EH (cell line): ENCODE results near the gene GHR.
"Not testable (repeated sequence)": the region's sequence is repeated elsewhere in the genome, so short reads cannot be mapped to it uniquely, and the experiment has no call there.

Experiments
- DNase-seq: peaks from one replicate; pipeline ENCODE4 v3.0.0-alpha.2; 2015; ENCODE audit warnings: low read depth

The GHR gene

DNA sequence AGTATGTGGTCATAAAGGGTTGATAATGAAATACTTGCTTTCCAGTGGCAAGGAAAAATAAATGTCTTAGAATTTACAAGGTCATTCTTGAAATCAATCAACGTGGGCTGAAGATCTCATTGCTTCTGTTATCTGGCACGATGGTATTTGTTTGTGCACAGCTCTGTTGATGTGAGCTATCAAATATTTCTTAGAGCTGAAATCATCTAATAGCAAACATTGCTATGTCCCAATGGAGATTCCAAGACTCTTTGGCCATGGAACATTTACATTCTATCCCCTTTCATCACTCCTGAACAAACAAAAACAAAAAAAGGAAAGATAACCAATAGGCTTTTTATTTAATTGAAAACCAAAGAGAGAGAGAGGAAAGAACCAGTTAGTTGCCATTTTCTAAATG, 221.9 kb downstream of the GHR start:
- DNase-seq, result no peak

DNA sequence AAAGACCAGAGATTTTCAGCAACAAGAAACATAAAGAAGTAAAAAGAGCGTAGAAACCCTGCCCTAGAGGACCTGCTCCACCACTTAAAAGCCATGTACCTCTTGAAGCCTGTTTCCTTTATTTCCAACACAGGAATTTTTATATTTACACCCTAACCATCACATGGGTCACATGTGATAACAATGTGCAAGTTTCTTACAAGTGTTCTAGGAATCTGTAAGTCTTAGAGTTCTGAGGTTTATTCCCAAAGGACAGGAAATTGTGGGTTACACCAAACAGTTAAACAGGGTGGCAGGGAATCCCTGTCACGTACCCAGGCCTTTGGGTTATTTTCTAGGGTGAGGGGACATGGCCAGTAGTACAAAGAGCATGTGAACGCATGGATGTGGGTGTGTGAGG, 224.8 kb downstream of the GHR start:
- no peak for DNase-seq

DNA sequence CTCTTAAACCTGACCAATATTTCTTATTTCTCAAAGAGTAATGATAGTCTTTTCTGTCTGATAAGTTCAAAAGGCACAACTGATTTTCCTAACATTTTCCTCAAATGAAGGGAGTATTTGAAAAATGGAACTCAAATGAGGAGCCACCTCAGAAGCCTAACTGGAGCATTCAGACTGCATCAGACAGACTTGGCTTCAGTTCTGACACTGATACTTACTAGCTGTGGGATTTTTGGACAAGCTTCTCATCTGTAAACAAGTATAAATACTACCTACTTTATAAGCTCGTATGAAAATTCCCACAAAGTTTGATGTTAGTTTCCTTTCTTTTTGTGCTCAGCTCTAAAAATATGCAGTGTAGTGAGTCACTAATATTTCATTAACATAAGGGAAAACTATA, 225.7 kb downstream of the GHR start:
- DNase-seq, result no peak

DNA sequence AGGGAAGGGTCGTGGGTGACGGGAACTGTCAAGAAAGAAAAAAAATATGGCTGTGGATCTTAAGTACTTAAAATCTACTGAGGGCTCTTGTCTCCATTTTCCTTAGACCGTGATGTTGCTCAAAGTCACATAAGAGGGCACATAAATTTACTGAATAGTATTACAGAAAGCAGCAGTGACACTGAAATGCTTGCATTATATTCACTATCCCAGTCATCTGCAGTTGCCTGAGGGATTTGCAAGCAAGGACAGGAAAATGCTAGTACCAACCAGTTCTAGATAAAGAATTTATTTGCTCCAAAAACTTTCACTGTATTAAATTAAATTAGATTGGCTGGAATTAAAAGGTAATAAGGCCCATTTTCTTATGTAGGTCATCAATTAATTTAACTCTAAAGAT, 226.8 kb downstream of the GHR start:
- no peak for DNase-seq

DNA sequence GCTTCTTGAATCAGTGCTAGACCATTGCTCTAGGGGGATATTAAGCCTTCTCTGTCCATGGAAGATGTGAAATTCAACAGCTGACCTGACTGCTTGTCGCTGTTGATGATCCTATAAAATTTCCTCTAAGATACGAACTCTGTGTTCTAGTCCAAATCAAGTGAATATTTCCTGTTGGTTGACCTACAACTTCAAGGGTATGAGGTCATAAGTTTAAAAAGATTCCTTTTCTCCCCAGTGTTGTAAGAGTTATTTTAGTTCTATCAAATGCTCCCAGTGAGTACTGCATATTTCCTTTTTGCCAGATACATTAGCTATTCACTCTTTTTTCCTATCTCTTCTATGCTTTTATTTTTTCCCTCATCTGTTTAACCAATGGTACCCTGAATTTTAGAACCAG, 230.5 kb downstream of the GHR start:
- no peak for DNase-seq

DNA sequence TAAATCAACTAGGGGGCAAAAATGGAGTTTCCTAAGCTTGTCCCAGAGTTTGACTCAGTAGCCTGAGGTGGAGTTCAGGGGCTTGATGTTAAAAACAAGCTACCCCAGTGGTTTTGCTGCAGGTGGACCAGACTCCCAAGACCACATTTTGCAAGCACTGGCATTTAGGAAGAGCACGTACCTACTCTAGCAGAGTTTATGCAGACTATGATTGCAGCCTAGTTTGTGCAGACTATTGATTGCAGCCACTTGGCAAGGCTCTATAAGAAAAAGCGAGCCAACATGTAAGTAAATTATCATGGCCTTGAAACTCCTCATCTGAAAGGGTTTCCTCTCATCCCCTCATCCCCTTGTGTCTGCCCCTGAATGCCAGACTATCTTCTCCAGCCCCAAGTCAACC, 231.4 kb downstream of the GHR start:
- DNase-seq, result no peak

DNA sequence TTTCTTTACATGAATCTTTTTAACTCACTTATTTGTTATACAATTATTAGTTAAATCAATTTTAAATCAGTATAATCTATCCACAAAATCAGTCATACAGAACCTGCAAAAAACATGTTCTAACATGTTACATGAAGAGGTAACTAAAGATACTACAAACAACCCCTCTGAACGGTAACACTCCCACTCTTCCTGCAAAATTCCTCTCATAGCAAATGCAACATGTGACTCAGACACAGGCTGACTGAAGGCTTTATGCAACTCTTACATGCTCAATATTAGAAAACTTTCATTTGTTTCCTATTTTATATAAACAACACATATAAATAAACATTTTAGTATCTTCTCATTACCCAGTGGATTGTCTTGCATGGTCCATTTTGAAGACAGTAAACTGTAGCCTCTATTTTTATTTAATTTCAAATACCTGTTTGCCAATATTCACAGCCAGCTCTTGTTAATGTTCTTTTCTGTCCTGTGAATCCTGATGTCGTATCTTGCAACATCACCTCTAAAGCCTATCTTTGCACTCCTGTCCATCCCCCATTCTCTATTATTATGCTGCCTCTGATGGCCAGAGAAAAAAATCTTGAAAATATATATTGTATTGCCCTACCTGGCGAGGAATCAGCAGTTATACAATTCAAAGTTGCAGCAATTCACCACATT, 232.9 kb downstream of the GHR start:
- no peak for DNase-seq

DNA sequence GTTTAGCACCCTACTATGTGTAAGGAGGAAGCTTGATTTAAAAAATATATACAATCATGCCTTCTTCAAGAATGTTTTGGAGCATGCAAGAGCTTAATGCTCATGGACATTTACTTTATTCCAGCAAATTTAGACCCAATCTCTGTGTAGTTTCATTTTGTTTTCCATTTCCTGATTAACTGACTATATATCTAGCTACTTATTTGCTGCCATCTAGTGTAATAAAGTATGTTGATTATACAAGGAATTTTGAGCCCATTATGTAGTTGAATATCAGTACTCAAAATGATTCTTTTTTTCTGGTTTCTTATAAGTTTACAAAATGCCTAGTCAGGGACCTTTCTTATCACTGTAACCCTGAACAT, 233.4 kb downstream of the GHR start:
- no peak for DNase-seq

DNA sequence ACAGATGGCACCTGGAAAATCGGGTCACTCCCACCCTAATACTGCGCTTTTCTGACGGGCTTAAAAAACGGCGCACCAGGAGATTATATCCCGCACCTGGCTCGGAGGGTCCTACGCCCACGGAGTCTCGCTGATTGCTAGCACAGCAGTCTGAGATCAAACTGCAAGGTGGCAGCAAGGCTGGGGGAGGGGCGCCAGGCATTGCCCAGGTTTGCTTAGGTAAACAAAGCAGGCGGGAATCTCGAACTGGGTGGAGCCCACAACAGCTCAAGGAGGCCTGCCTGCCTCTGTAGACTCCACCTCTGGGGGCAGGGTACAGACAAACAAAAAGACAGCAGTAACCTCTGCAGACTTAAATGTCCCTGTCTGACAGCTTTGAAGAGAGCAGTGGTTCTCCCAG, 236.6 kb downstream of the GHR start:
- DNase-seq, result not testable (repeated sequence)

DNA sequence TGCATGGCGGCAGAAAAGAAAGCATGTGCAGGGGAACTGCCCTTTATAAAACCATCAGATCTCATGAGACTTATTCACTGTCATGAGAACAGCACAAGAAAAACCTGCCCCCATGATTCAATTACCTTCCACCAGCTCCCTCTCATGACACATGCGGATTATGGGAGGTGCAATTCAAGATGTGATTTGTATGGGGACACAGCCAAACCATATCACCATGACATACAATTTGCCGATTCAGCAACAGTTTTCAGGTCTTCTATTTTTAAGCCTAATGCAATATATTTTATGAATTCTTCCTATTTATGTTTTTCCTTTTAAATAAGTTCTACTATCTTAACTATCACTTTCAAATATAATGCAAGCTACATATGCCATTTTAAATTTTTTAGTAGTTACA, 242.6 kb downstream of the GHR start:
- DNase-seq, result no peak

DNA sequence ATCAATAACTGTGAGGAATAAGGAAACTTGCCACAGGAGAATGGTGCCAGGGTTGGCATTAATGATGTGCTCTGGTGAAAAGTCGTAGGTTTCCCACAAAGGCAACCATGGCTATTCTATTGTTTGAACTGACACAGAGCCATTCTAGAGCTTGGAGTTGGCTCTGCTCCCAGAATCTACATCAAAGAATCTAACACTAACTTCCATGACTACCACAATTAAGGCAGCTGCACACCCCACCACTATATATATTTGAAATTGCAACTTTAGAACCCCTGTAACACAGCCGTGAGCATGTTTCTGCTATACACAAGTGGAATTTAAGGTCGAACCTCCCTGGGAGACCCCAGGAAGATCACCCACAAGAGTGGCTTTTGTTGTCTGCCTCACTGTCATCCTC, 243.6 kb downstream of the GHR start:
- no peak for DNase-seq

DNA sequence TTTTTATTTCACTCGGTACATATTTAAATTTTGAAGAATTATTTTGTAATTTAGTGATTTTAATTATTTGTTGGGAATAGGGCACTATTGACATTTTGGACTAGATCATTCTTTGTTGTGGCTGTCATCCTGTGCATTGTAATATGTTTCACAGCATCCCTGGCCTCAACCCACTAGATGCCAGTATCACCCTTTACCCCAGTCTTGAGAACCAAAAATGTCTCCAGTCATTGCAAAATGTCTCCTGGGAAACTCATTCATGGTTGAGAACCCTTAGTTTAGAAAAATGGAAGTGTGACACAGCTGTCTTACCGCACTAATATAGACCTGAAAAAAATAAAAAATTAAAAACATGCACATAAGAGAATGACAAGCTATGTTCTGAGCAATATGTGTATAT, 245.0 kb downstream of the GHR start:
- DNase-seq, result no peak

DNA sequence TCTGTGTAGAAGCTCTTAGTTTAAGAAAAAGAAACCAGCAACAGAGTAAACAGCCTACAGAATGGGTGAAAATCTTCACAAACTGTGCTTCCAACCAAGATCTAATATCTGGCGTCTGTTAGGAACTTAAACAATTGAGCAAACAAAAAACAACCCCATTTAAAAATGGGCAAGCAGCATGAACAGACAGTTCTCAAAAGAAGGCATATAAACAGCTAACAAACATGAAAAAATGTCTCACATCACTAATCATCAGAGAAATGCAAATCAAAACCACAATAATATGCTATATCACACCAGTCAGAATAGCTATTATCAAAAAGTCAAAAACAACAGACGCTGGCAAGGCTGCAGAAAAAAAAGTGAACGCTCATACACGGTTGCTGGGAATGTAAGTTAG, 249.7 kb downstream of the GHR start:
- no peak for DNase-seq

DNA sequence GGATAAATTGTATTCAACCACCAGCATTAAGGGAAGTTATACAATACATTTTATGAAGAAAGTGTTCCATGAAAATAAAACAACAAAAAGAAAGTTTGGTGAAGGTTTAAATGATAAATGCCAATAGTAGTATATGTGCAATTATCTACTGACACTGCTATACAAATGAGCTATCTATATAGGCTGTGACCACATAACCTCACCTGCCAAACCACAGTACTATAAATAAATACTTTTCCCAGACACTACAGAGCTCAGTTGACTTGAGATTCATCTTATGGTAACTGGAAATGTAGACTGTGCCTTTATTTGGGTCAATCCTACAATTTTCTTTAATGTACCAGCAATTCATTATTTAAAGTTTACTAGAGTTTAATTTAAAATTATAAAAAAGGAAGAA, 252.4 kb downstream of the GHR start:
- no peak for DNase-seq

DNA sequence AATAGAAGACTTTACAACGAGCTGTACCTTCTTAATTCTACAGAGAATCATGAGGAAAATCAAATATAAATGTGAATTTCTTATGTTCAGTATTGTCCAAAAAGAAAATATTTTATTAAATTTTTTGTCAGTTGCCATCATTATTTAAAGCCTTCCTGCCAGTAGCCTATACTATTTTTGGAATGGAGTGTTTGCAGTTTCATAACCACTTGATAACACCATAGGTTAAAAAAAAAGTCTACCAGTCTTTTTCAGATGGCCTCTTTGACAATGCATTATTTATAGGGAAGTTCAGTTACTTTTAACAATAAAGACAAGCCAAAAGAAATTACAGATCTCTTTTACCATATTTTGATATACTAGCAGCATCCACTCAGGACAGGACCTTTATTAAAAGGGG, 253.1 kb downstream of the GHR start:
- no peak for DNase-seq

DNA sequence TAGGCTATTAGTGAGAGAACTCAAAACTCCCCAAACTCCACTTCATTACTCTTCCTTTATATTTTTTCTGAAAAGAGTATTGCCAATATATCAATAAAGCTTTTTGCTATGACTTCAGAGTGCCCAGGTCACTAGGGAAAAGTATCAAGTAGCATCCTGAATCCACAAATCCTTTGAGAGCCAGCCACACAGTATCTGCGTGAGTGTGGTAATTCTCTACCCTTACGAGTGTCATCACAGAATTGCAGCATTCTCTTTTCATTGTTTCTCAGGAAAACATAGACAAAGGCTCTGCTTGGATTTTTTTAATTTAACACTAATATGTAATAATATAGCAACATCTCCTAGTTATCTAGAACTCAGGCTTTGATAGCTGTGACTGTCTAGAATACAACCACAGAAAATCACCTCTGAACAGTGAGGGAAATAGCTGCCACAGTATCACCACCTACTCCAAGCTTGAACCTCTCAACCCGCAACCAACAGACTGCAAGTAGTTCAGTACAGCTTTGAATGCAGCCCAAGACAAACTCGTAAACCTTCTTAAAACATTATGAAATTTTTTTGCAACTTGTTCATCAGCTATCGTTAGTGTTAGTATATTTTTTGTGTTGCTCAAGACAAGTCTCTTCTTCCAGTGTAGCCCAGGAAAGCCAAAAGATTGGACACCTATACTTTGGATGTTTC, 254.1 kb downstream of the GHR start:
- DNase-seq, result no peak

DNA sequence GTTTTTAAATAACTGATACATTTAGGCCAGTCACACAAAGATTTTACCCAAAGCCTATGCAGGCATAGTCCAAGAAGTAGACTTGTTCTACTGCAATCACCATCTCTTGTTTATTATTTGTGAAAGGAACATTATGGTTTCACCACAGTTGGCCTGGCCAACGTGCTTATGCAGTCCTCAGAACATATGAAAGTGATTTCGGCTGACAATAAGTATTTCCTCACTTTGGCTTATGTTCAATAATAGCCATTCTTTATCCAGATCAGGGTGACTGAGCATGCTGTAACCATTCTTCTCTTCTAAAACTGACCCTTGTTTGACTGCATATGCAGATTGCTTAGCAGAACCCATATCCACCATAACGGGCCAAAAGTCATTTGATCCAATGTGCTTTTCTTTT, 256.8 kb downstream of the GHR start:
- no peak for DNase-seq

DNA sequence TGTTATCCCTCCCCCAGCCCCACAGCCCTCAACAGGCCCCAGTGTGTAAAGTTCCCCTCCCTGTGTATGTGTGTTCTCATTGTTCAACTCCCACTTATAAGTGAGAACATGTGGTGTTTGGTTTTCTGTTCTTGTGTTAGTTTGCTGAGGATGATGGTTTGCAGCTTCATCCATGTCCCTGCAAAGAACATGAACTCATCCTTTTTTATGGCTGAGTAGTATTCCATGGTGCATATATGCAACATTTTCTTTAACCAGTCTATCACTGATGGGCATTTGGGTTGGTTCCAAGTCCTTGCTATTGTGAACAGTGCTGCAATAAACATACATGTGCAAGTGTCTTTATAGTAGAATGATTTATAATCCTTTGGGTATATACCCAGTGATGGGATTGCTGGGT, 261.8 kb downstream of the GHR start:
- not testable (repeated sequence) for DNase-seq

DNA sequence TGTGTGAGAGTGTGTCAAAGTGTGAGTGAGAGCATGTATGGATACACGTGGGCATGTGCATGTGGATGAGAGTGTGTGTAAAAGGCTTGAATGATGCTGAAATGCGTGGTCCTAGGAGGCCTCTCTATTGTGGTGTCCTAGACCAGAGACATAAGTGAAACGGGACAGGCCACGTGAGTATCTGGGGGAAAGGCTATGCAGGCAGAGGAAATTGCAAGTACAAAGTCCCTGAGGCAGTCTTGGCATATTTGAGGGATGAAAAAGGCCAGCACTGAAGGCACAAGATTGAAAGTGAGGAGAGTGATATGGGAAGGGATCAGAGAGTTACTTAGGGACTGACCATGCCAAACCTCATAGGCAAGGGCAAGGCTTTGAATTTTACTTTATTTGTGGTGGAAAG, 266.2 kb downstream of the GHR start:
- peak; percentile 5 for DNase-seq

DNA sequence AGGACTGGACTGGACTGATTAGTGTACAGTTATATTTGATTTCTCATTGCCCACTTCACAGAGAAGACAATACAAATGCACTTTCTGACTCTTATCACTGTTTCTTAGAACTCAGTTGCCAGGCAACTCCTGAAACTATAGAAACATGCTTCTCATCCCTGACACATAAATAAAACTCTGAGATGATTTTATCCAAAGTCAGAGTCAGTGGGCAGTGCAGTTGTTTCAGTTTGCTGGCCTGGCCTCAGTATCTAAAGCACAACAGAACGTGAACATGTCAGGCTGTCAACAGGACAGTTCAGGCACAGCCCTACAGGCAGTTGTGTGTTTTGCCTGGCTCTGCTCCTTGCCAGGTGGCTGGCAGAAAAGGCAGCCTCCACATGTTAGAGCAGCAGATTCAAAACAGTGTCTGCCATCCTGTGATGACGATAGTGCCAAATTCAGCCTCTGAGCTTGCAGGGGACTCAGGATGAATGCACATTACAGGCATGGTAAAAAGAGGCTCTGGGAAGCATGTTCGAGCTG, 268.2 kb downstream of the GHR start:
- DNase-seq, result no peak

DNA sequence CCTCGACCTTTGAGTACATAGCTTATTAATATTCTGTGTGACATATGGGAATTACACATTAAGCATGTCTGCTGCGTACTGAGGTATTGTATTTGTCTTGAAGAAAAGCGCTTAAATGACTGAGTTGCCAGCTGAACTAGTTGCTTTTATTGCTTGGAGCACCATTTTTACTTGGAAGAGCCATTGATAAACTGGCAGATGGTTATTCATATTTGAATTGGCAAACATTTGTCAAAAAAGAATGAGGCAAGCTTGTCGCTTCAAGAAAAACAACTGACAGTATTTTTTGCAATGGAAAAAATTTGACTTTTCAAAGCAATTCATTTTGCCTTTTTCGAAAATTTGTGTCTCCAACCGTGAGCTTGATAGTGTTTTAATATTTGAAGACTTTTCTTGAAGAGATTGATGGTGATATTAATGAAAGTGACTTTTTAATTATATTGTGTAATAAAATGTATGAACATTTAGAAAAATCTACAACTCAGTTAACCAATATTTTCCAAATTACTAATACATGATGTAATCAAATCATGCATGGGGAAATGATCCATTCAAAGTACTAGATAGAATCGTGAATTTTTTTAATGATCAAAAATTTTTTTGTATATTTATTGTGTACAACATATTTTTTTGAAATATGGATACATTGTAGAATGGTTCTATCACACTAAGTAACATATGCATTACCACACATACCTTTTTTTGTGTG, 278.3 kb downstream of the GHR start:
- DNase-seq, result no peak

DNA sequence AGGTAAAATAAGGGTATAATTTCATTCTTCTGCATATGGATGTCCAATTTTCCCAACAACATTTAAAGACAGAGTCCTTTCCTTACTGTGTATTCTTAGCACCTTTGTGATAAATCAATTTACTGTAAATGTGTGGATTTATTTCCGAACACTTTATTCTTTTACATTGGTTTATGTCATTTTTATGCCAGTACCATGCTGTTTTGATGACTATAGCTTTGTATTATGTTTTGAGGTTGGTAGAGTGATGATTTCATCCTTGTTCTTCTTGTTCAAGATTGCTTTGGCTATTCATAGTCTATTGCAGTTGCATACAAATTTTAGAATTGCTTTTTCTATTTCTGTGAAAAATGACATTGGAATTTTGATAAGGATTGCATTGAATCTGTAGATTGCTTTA, 280.0 kb downstream of the GHR start:
- no peak for DNase-seq

DNA sequence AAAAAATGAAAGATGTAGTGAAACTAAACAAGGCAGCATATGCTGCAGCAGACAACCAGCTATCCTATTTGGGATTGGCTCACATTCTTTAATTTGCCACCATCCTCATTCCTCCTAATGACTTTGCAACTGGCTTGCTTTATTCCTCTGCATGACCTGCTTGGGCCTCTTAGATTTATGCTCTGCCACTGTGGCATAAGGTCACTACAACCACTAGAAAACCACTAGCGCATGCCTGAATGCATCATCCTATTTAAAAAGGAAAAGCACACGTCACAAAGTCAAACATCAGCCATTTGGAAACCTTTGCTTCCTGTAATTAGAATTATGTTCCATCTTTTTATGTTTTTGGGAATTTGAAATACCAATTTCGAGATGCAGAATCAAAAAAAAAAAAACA, 292.5 kb downstream of the GHR start:
- DNase-seq, result peak; percentile 7
